GM23248 (cell line): ENCODE results near the gene CDKN2AIPNL. TPM values are rescaled to one million over a fixed set of nuclear protein-coding genes. Genes with fewer than 3 reads are reported as not detected.

Source experiments
- DNase-seq: peaks from one replicate; pipeline ENCODE4 v3.0.0-alpha.2; 2015
- H2AFZ ChIP-seq: fragments of 200-600 bp; sonication (generic); 2 replicates; pipeline ENCODE4 v1.6.1; 2016; ENCODE audit warnings: antibody characterized with exemption
- H3F3A ChIP-seq: fragments of 200-600 bp; sonication (generic); 2 replicates; pipeline ENCODE4 v1.6.1; 2016; ENCODE audit warnings: mild to moderate bottlenecking, antibody characterized with exemption, mixed run types; ENCODE audit not compliant: insufficient read depth
- H3K27ac ChIP-seq: fragments of 200-600 bp; sonication (generic); 2 replicates; pipeline ENCODE4 v1.5.1; 2016; ENCODE audit warnings: mild to moderate bottlenecking
- H3K27me3 ChIP-seq: fragments of 200-600 bp; sonication (generic); replicated peaks from 2 replicates; pipeline ENCODE4 v1.6.1; 2016; ENCODE audit warnings: mild to moderate bottlenecking; ENCODE audit not compliant: insufficient read depth
- H3K36me3 ChIP-seq: fragments of 200-600 bp; sonication (generic); 2 replicates; pipeline ENCODE4 v1.6.1; 2016; ENCODE audit warnings: low read depth, mild to moderate bottlenecking
- H3K4me1 ChIP-seq: fragments of 200-600 bp; sonication (generic); 2 replicates; pipeline ENCODE4 v1.6.1; 2016; ENCODE audit warnings: mild to moderate bottlenecking; ENCODE audit not compliant: insufficient read depth
- H3K4me2 ChIP-seq: fragments of 200-600 bp; sonication (generic); one replicate; pipeline ENCODE4 v1.6.1; 2016; ENCODE audit warnings: mild to moderate bottlenecking; ENCODE audit not compliant: unreplicated experiment
- H3K4me3 ChIP-seq: fragments of 200-600 bp; sonication (generic); 2 replicates; pipeline ENCODE4 v1.5.1; 2016; ENCODE audit warnings: mild to moderate bottlenecking
- H3K79me2 ChIP-seq: fragments of 200-600 bp; sonication (generic); 2 replicates; pipeline ENCODE4 v1.6.1; 2016; ENCODE audit warnings: mild to moderate bottlenecking; ENCODE audit not compliant: insufficient read depth
- H3K9ac ChIP-seq: fragments of 200-600 bp; sonication (generic); 2 replicates; pipeline ENCODE4 v1.6.1; 2016; ENCODE audit warnings: mild to moderate bottlenecking
- H3K9me2 ChIP-seq: fragments of 200-600 bp; sonication (generic); 2 replicates; pipeline ENCODE4 v1.6.1; 2016; ENCODE audit warnings: mixed run types, mild to moderate bottlenecking, moderate library complexity; ENCODE audit not compliant: insufficient read depth
- H3K9me3 ChIP-seq: fragments of 200-600 bp; sonication (generic); one replicate; pipeline ENCODE4 v1.6.1; 2017; ENCODE audit warnings: low read depth
- H4K20me1 ChIP-seq: fragments of 200-600 bp; sonication (generic); 2 replicates; pipeline ENCODE4 v1.6.0; 2016; ENCODE audit not compliant: insufficient read depth
- EZH2 ChIP-seq: fragments of 200-600 bp; sonication (generic); IDR thresholded peaks from 2 replicates; pipeline ENCODE4 v1.6.1; 2018; ENCODE audit warnings: antibody characterized with exemption, mild to moderate bottlenecking; ENCODE audit not compliant: insufficient read depth, poor library complexity, severe bottlenecking
- EZH2phosphoT487 ChIP-seq: fragments of 200-600 bp; sonication (generic); IDR thresholded peaks from 2 replicates; pipeline ENCODE4 v1.6.1; 2018; ENCODE audit warnings: antibody characterized with exemption, moderate library complexity, mild to moderate bottlenecking, low read depth; ENCODE audit not compliant: insufficient read depth
- WGBS, 2 experiments: methylation state at CpG; one replicate each; pipeline ENCODE4 v1.1.6; 2015 to 2017; ENCODE audit warnings: low lambda C conversion rate in 2 of 2, low coverage in 1 of 2; ENCODE audit errors: missing lambda C conversion rate in 2 of 2; 5-methylcytosine and 5-hydroxymethylcytosine counted together
- in situ Hi-C: fragments of 300-500 bp; cut with MboI; formaldehyde crosslinking; loops from 2 replicates; pipeline ENCODE4 v1.15.0; 2020
- polyA plus RNA-seq: library from polyadenylated mRNA; unstranded; fragments of >200 nt; fragmentation: Nextera tagmentation; extraction: Ambion mirVana; gene quantifications from 2 replicates; pipeline ENCODE4 v1.2.1, GENCODE V29; 2016
- total RNA-seq: library from RNA; depleted of rRNA; stranded (reverse); fragments of >200 nt; shearing (Covaris generic); gene quantifications from 2 replicates; pipeline ENCODE4 v1.2.3, GENCODE V29; 2014

Gene CDKN2AIPNL
- total and polyA plus RNA-seq, 2 experiments from 2014 or later, result 26.0 to 39.9 TPM

DNA sequence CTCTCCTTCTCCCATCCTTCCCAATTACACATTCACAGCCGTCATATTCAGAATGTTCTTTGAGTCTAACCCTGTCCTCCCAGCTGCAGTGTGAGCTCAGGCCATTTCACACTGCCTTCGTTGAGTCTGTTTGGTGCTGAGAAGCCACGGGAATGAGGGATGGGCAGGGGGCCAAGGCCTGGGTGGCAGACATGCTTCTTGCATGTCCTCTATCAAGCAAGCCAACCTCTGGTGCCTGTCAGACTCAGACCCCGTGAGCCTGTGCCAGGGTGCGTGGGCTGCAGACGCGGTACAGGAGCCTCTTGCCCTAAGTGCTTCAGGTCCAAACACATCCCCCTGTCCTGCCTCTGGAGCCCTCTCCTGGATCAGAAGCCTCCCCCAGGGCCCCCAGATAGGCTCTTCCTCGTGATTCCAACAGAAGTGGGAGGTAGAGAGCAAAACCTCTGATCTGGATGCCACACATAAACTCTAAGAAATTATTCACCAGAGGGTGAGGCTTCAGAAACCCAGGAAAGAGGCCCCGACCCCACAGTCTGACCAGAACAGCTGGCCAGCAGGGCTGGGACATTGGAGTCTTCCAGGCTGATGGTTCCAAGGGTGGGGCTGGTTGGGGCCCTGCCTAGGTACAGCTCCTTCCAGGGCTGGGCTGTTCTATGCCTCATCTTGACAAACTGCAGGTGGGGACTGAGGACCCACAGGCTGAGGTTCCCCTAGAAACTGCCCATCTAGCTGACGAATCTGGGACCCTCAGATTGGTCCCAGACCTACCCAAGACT lies 46.7 kb upstream of the CDKN2AIPNL start:
- H3F3A ChIP-seq, result 0 out of 2 replicates have a peak, but pooled peaks cover 3% of the 10 kb centered on the region
- peaks cover 14% of the 10 kb centered on the region for H3K4me1 ChIP-seq
- peak; percentile 85 for DNase-seq
- H3K9me2 ChIP-seq, result no peaks in the 10 kb centered on the region
- no peak for TF ChIP-seq EZH2phosphoT487
- TF ChIP-seq EZH2, result no peak
- in situ Hi-C loops, result no loop called here
- H3K9me3 ChIP-seq, result no peaks in the 10 kb centered on the region
- H3K4me2 ChIP-seq, result peak overlapping the region; percentile 41
- H3K4me3 ChIP-seq, result peak overlapping the region; percentile 22; the same call in 1 of the 2 replicates
- H2AFZ ChIP-seq, result peak overlapping the region; percentile 68
- H3K79me2 ChIP-seq, result no peaks in the 10 kb centered on the region
- peak overlapping the region; percentile 32; the same call in 1 of the 2 replicates for H3K9ac ChIP-seq
- no peaks in the 10 kb centered on the region for H3K27me3 ChIP-seq
- whole genome bisulfite sequencing, 2 experiments, result 13 to 14% methylated on average over 10 of the region's 10 CpGs
- H3K36me3 ChIP-seq, result no peaks in the 10 kb centered on the region
- no peaks in the 10 kb centered on the region for H4K20me1 ChIP-seq
- peak overlapping the region; percentile 71 for H3K27ac ChIP-seq

DNA sequence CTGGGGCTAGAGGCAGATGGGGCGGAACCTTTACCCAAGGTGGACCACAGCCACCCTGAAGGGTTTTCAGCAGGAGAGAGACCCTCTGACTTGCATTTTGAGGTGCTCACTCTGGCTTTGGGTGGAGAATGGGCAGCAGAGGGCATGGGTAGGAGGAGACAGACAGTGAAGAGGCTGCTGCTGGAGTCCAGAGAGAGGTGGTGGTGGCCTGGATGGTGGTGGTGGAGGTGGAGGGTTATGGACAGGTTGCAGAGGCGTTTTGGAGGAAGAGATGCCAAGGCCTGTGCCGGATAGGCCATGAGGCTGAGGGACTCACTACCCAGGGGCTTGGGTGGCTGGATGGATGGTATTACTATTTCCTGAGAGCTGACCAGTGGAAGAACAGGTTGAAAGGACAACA lies 46.1 kb upstream of the CDKN2AIPNL start:
- no peaks in the 10 kb centered on the region for H4K20me1 ChIP-seq
- H3K9ac ChIP-seq, result no peak overlapping the region
- no peaks in the 10 kb centered on the region for H3K9me2 ChIP-seq
- 0 out of 2 replicates have a peak, but pooled peaks cover 3% of the 10 kb centered on the region for H3F3A ChIP-seq
- WGBS, 2 experiments, result 92 to 100% methylated on average over 3 of the region's 3 CpGs
- peaks cover 14% of the 10 kb centered on the region for H3K4me1 ChIP-seq
- H3K4me3 ChIP-seq, result no peak overlapping the region
- peak overlapping the region; percentile 41 for H3K4me2 ChIP-seq
- no peak for DNase-seq
- H3K79me2 ChIP-seq, result no peaks in the 10 kb centered on the region
- in situ Hi-C loops, result no loop called here
- H3K9me3 ChIP-seq, result no peaks in the 10 kb centered on the region
- H3K36me3 ChIP-seq, result no peaks in the 10 kb centered on the region
- H3K27ac ChIP-seq, result peak overlapping the region; percentile 71
- H2AFZ ChIP-seq, result peak overlapping the region; percentile 68
- no peaks in the 10 kb centered on the region for H3K27me3 ChIP-seq
- no peak for TF ChIP-seq EZH2
- no peak for TF ChIP-seq EZH2phosphoT487

DNA sequence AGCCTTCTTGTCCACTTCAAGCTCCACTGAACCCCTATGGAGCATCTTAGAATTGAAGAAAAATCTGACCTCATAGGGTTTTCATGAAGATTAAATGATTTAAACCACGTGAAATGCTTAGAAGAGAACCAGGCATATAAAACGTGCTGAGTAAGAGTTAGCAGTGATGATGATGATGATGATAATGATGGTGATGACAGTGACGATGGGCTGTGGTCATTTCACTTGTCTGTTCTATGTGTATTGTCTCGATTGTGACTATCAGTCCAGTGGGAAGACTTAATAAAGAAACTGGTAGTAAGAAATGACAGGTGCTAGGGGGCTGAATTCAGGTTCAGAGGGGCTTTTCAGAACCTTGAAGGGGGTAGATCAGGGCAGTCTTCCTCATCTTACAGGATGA lies 45.1 kb upstream of the CDKN2AIPNL start:
- Histone ChIP-seq H3K4me1 (peaks cover 20% of the 10 kb centered on the region), H3K9ac (no peak overlapping the region), H3K9me2 (no peaks in the 10 kb centered on the region), H3K27me3 (no peaks in the 10 kb centered on the region), H3K36me3 (no peaks in the 10 kb centered on the region), H3F3A (0 out of 2 replicates have a peak, but pooled peaks cover 3% of the 10 kb centered on the region), H4K20me1 (no peaks in the 10 kb centered on the region), H3K9me3 (no peaks in the 10 kb centered on the region), H3K79me2 (no peaks in the 10 kb centered on the region), H2AFZ (no peak overlapping the region), H3K27ac (no peak overlapping the region), H3K4me2 (no peak overlapping the region), H3K4me3 (no peak overlapping the region)
- in situ Hi-C loops, result no loop called here
- no peak for DNase-seq
- WGBS, 2 experiments, result 61 to 62% methylated on average over 4 of the region's 4 CpGs
- TF ChIP-seq EZH2phosphoT487 (no peak), EZH2 (no peak)

DNA sequence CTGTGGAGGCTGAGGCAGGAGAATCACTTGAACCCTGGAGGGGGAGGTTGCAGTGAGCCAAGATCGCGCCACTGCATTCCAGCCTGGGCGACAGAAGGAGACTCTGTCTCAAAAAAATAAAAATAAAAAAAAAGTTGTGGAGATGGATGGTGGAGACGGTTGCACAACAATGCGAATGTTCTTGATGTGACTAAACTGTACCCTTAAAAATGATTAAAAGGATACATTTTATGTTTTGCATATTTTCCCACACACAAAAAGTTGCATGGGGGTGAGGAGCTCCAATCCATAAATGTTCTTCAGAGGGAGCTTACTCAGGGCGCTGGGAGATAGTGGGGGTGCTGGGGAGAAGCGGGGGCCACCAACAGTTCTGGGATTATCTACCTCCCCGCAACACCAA lies 43.8 kb upstream of the CDKN2AIPNL start:
- in situ Hi-C loops, result no loop called here

More for the DNA sequence above, 43.8 kb upstream of the CDKN2AIPNL start:
- no peak overlapping the region for H3K27ac ChIP-seq
- H3K9me3 ChIP-seq, result no peaks in the 10 kb centered on the region
- H3K79me2 ChIP-seq, result no peaks in the 10 kb centered on the region
- H4K20me1 ChIP-seq, result no peaks in the 10 kb centered on the region
- DNase-seq, result no peak
- H2AFZ ChIP-seq, result no peak overlapping the region
- H3K4me2 ChIP-seq, result no peak overlapping the region
- H3K36me3 ChIP-seq, result no peaks in the 10 kb centered on the region
- H3K9ac ChIP-seq, result no peak overlapping the region
- TF ChIP-seq EZH2, result no peak
- no peak for TF ChIP-seq EZH2phosphoT487
- H3K4me1 ChIP-seq, result peaks cover 24% of the 10 kb centered on the region
- H3K27me3 ChIP-seq, result no peaks in the 10 kb centered on the region
- 94% methylated on average over 8 of the region's 8 CpGs for WGBS, 2 experiments
- H3F3A ChIP-seq, result 0 out of 2 replicates have a peak, but pooled peaks cover 3% of the 10 kb centered on the region
- H3K9me2 ChIP-seq, result no peaks in the 10 kb centered on the region
- no peak overlapping the region for H3K4me3 ChIP-seq
